GM12878 (cell line): ENCODE measurements around the gene DHX40. TPM values are rescaled to one million over a fixed set of nuclear protein-coding genes. Genes with fewer than 3 reads are reported as not detected.

Experiments
- ATAC-seq: fragments of 200-7000 bp; cut with Tn5 transposase; 3 replicates; pipeline ENCODE4 v1.9.1; 2020; ENCODE audit warnings: mild to moderate bottlenecking, moderate library complexity
- BruUV-seq: library from RNA; stranded (reverse); fragments of 400-500 nt; replicated peaks from 2 replicates; lab custom pipeline; 2021; lab: Mats Ljungman, UMichigan
- CTCF ChIA-PET: fragments of 300-600 bp; sonication (Branson Sonifier 250); formaldehyde crosslinking; extraction: SDS; loops from one replicate; lab custom pipeline; 2021; ENCODE audit warnings: inconsistent platforms; lab: Yijun Ruan, JAX
- POLR2A ChIA-PET: fragments of 350-600 bp; formaldehyde crosslinking; extraction: SDS; loops from one replicate; lab custom pipeline; 2021; ENCODE audit warnings: inconsistent platforms; lab: Charles Lee
- RAD21 ChIA-PET: fragments of 300-600 bp; sonication (Branson Sonifier 250); formaldehyde crosslinking; loops from one replicate; lab custom pipeline; 2023; ENCODE audit warnings: antibody characterized with exemption; ENCODE audit not compliant: unreplicated experiment; lab: Charles Lee
- SMC1A ChIA-PET: fragments of 300-600 bp; sonication (Branson Sonifier 250); formaldehyde crosslinking; loops from one replicate; lab custom pipeline; 2023; ENCODE audit not compliant: unreplicated experiment, uncharacterized antibody; lab: Charles Lee
- DNase-seq: peaks from one replicate; pipeline ENCODE4 v3.0.0-alpha.2; 2011; ENCODE audit warnings: low read depth, low spot score
- FAIRE-seq: peaks from 3 replicates; lab custom pipeline; 2011; peaks lifted over from hg19 to GRCh38; lab: Jason Lieb, UNC
- H2AFZ ChIP-seq: 2 replicates; pipeline ENCODE4 v1.6.0; 2011; ENCODE audit warnings: low read depth, low read length, control low read depth; ENCODE audit not compliant: control insufficient read depth
- H3K27ac ChIP-seq: 2 replicates; pipeline ENCODE4 v1.5.1; 2011; ENCODE audit warnings: control low read depth; ENCODE audit not compliant: control insufficient read depth, insufficient read depth
- H3K27me3 ChIP-seq, 2 experiments: replicated peaks in 1 of 2; 2 replicates each; pipeline versions ENCODE4 v1.6.0 to v1.6.1; 2011; ENCODE audit warnings: low read length in 1 of 2; ENCODE audit not compliant: control insufficient read depth in 2 of 2, insufficient read depth in 2 of 2
- H3K36me3 ChIP-seq, 2 experiments: 2 replicates each; pipeline ENCODE4 v1.5.1; 2011; ENCODE audit warnings: low read length in 1 of 2; ENCODE audit not compliant: control insufficient read depth in 2 of 2, insufficient read depth in 2 of 2
- H3K4me1 ChIP-seq: 2 replicates; pipeline ENCODE4 v1.6.1; 2011; ENCODE audit warnings: mild to moderate bottlenecking, low read length, moderate library complexity, mixed read lengths; ENCODE audit not compliant: control insufficient read depth, insufficient read depth
- H3K4me2 ChIP-seq: 2 replicates; pipeline ENCODE4 v1.6.0; 2011; ENCODE audit warnings: control low read depth; ENCODE audit not compliant: control insufficient read depth, insufficient read depth
- H3K4me3 ChIP-seq: fragments of 200-600 bp; sonication (generic); 2 replicates; pipeline ENCODE4 v1.5.1; 2016
- H3K79me2 ChIP-seq: 2 replicates; pipeline ENCODE4 v1.6.0; 2011; ENCODE audit warnings: low read length; ENCODE audit not compliant: control insufficient read depth, insufficient read depth
- H3K9ac ChIP-seq: 2 replicates; pipeline ENCODE4 v1.8.0; 2011; ENCODE audit warnings: low read length, control low read depth, mixed read lengths; ENCODE audit not compliant: control insufficient read depth, insufficient read depth
- H3K9me3 ChIP-seq: replicated peaks from 3 replicates; pipeline ENCODE4 v1.5.1; 2011; ENCODE audit warnings: mild to moderate bottlenecking, low read length; ENCODE audit not compliant: control insufficient read depth, insufficient read depth
- H4K20me1 ChIP-seq: 2 replicates; pipeline ENCODE4 v1.6.0; 2011; ENCODE audit not compliant: control insufficient read depth, insufficient read depth
- ATF7 ChIP-seq: fragments of 450-650 bp; IDR thresholded peaks from 2 replicates; pipeline ENCODE4 v1.6.1; 2016; ENCODE audit warnings: low read depth, mild to moderate bottlenecking
- CHD1 ChIP-seq: IDR thresholded peaks from 2 replicates; pipeline ENCODE4 v1.6.1; 2012; ENCODE audit warnings: low read depth, low read length, improper control_type of control experiment
- CTCF ChIP-seq, 3 experiments: IDR thresholded peaks in 2 of 3; conservative IDR thresholded peaks in 1 of 3; 2 replicates each; pipeline ENCODE4 v1.5.1; 2011; ENCODE audit warnings: low read depth in 3 of 3, low read length in 3 of 3, mild to moderate bottlenecking in 3 of 3, control low read depth in 2 of 3, moderate library complexity in 2 of 3, inconsistent platforms in 1 of 3, mixed read lengths in 1 of 3; ENCODE audit not compliant: control insufficient read depth in 2 of 3, insufficient read depth in 1 of 3; ENCODE audit errors: extremely low read depth in 1 of 3
- FOXM1 ChIP-seq: IDR thresholded peaks from 2 replicates; pipeline ENCODE4 v1.6.1; 2012; ENCODE audit warnings: low read depth, mild to moderate bottlenecking, inconsistent platforms, low read length, moderate library complexity
- GATAD2B ChIP-seq: fragments of 450-650 bp; conservative IDR thresholded peaks from 2 replicates; pipeline ENCODE4 v1.6.1; 2017; ENCODE audit warnings: low read depth, mild to moderate bottlenecking, moderate library complexity
- MTA3 ChIP-seq: IDR thresholded peaks from 2 replicates; pipeline ENCODE4 v1.6.1; 2012; ENCODE audit warnings: low read length, inconsistent platforms, borderline replicate concordance
- NR2C1 ChIP-seq: fragments of 450-650 bp; IDR thresholded peaks from 2 replicates; pipeline ENCODE4 v1.6.1; 2017; ENCODE audit warnings: antibody characterized with exemption, mild to moderate bottlenecking, moderate library complexity
- NR2F1 ChIP-seq: fragments of 450-650 bp; conservative IDR thresholded peaks from 2 replicates; pipeline ENCODE4 v1.6.1; 2017; ENCODE audit warnings: mild to moderate bottlenecking
- PBX3 ChIP-seq: IDR thresholded peaks from 2 replicates; pipeline ENCODE4 v1.6.1; 2011; ENCODE audit warnings: mild to moderate bottlenecking, low read depth, low read length, moderate library complexity; ENCODE audit not compliant: insufficient replicate concordance
- POLR2A ChIP-seq: IDR thresholded peaks from 2 replicates; pipeline ENCODE4 v1.6.1; 2011; ENCODE audit warnings: low read depth, mild to moderate bottlenecking, low read length
- SRF ChIP-seq, 2 experiments: IDR thresholded peaks; 2 replicates each; pipeline ENCODE4 v1.6.1; 2011; ENCODE audit warnings: low read depth in 2 of 2, low read length in 2 of 2, mild to moderate bottlenecking in 1 of 2, moderate library complexity in 1 of 2
- ZNF384 ChIP-seq: IDR thresholded peaks from 2 replicates; pipeline ENCODE4 v1.6.1; 2012; ENCODE audit warnings: low read depth, mild to moderate bottlenecking, low read length, improper control_type of control experiment, borderline replicate concordance
- in situ Hi-C: fragments of 300-500 bp; cut with MboI; formaldehyde crosslinking; loops from 9 replicates; pipeline ENCODE4 v1.14.3; 2018; ENCODE audit warnings: mixed read lengths
- intact Hi-C: fragments of 100-400 bp; cut with micrococcal nuclease; formaldehyde crosslinking; loops from one replicate; pipeline ENCODE4 v1.14.2; 2022; ENCODE audit not compliant: unreplicated experiment
- polyA plus RNA-seq, 11 experiments: library from polyadenylated mRNA; depleted of rRNA in 4 of 11; unstranded in 6 of 11; stranded (reverse) in 5 of 11; fragments of >200 nt; fragmentation: Nextera tagmentation in 4 of 11; fragmentation: Illumina TruSeq in 1 of 11; extraction: Ambion mirVana in 4 of 11; extraction: Trizol in 1 of 11; gene quantifications; 1 replicate in 1 of 11; 2 replicates in 10 of 11; pipeline versions ENCODE4 v1.2.1 to v1.2.3, GENCODE V29; 2011 to 2016; ENCODE audit warnings: inconsistent platforms in 2 of 11, missing spikeins in 2 of 11, low read depth in 1 of 11
- total RNA-seq, 4 experiments: library from RNA; depleted of rRNA in 3 of 4; stranded (reverse); fragments of >200 nt in 3 of 4; fragmentation: Illumina TruSeq in 1 of 4; extraction: Trizol in 1 of 4; gene quantifications; 2 replicates each; pipeline versions ENCODE4 v1.2.1 to v1.2.3, GENCODE V29; 2013 to 2021

Gene DHX40
- total and polyA plus RNA-seq, 10 of the 15 experiments (the other 5 are each of a cell fraction or from before 2014, with no cell fraction given): 4.8 to 29.2 (median 12.0) TPM

- TF ChIP-seq FOXM1 (no peak), NR2C1 (no peak), ZNF384 (no peak), CHD1 (no peak), NR2F1 (no peak), ATF7 (no peak), GATAD2B (no peak), POLR2A (no peak)
- TF ChIP-seq, all 136 proteins: peak for 0
Measured at GRCh38 chr17:59558039-59558438, 7.4 kb upstream of the DHX40 start (continued).

- Histone ChIP-seq H2AFZ (no peak overlapping the region), H3K4me1 (no peaks in the 10 kb centered on the region), H3K27ac (no peak overlapping the region), H3K4me3 (no peak overlapping the region), H4K20me1 (no peaks in the 10 kb centered on the region), H3K9ac (no peak overlapping the region), H3K36me3 (no peaks in the 10 kb centered on the region), H3K27me3 (no peaks in the 10 kb centered on the region), H3K79me2 (no peaks in the 10 kb centered on the region), H3K4me2 (no peak overlapping the region), H3K9me3 (no peaks in the 10 kb centered on the region)
- ATAC-seq: no peak
- no peak for TF ChIP-seq SRF (IDR thresholded peaks at IDR 0.05; ENCODE audit: low read depth in 2 of 2, low read length in 2 of 2)
- no peak for TF ChIP-seq MTA3
- TF ChIP-seq PBX3: no peak
- TF ChIP-seq NR2F1: no peak
- TF ChIP-seq CTCF (IDR thresholded peaks at IDR 0.05 in 2 of 3, conservative IDR thresholded peaks at IDR 0.05 in 1 of 3; ENCODE audit: control insufficient read depth in 2 of 3, extremely low read depth in 1 of 3, insufficient read depth in 1 of 3, low read depth in 3 of 3, low read length in 3 of 3): peak in 1 of 3 experiments; percentile 11; a peak in 1 of 6 replicates
- BruUV-seq: no TSS peak
- ChIA-PET RAD21 (interaction anchor here (1.0 to 1.4 kb wide), 2 partner anchors 31 to 229 kb away, joined by 3 read pairs; no protein-coding TSS in a partner anchor), CTCF (interaction anchor here (0.6 to 3.4 kb wide), 7 partner anchors 37 to 229 kb away, joined by 3 to 18 read pairs (median 4); partner anchors contain the start of genes PTRH2 and VMP1), POLR2A (no interaction called here), SMC1A (interaction anchor here (0.8 to 1.9 kb wide), 4 partner anchors 37 to 300 kb away, joined by 3 to 5 read pairs (median 4); no protein-coding TSS in a partner anchor)
- DNase-seq: no peak
- in situ Hi-C loops: no loop called here
- intact Hi-C loops: no loop called here
- FAIRE-seq: no peak
Measured at GRCh38 chr17:59558953-59559352, 6.5 kb upstream of the DHX40 start.
